Thoracic aorta (tissue), 2 donors: ENCODE measurements around the gene GTF2IRD1. TPM values are rescaled to one million over a fixed set of nuclear protein-coding genes. Genes with fewer than 3 reads are reported as not detected.

Experiments
- ATAC-seq: fragments of 150-250 bp; one replicate; pipeline ENCODE4 v1.8.0; 2017; ENCODE audit warnings: low read depth; ENCODE audit not compliant: insufficient number of reproducible peaks, low FRiP score
- DNase-seq: peaks from one replicate; pipeline ENCODE4 v3.0.0-alpha.2; 2020; ENCODE audit warnings: low spot score
- H3K27ac ChIP-seq, 2 donors: fragments of 200-600 bp; sonication (generic); 1 replicate in 1 of 2; 2 replicates in 1 of 2; pipeline ENCODE4 v1.5.1; 2016; ENCODE audit warnings: mild to moderate bottlenecking in 2 of 2, moderate library complexity in 2 of 2
- H3K27me3 ChIP-seq: fragments of 200-600 bp; sonication (generic); replicated peaks from 2 replicates; pipeline ENCODE4 v1.6.0; 2016; ENCODE audit warnings: mild to moderate bottlenecking; ENCODE audit not compliant: insufficient read depth
- H3K36me3 ChIP-seq: fragments of 200-600 bp; sonication (generic); one replicate; pipeline ENCODE4 v1.5.1; 2016
- H3K4me1 ChIP-seq, 2 donors: fragments of 200-600 bp; sonication (generic); 1 replicate in 1 of 2; 2 replicates in 1 of 2; pipeline versions ENCODE4 v1.5.1 to v1.6.0; 2016; ENCODE audit warnings: low read depth in 2 of 2, mild to moderate bottlenecking in 1 of 2; ENCODE audit not compliant: control insufficient read depth in 1 of 2
- H3K4me3 ChIP-seq: fragments of 200-600 bp; sonication (generic); 2 replicates; pipeline ENCODE4 v1.5.1; 2016; ENCODE audit warnings: mild to moderate bottlenecking
- H3K9me3 ChIP-seq: fragments of 200-600 bp; sonication (generic); 2 replicates; pipeline ENCODE4 v1.5.1; 2016
- total RNA-seq, 2 donors: library from RNA; depleted of rRNA; stranded (reverse); fragments of >200 nt; gene quantifications; one replicate each; pipeline versions ENCODE4 v1.1.0 to v1.2.3, GENCODE V29; 2016
- TF ChIP-seq, protein P1 (sequence below): fragments of 200-600 bp; sonication (generic); IDR thresholded peaks from one replicate; pipeline ENCODE4 v1.5.1; 2019; ENCODE audit warnings: antibody characterized with exemption

GTF2IRD1 gene
- total RNA-seq, 2 donors from 2014 or later = 7.0 to 14.4 TPM

DNA sequence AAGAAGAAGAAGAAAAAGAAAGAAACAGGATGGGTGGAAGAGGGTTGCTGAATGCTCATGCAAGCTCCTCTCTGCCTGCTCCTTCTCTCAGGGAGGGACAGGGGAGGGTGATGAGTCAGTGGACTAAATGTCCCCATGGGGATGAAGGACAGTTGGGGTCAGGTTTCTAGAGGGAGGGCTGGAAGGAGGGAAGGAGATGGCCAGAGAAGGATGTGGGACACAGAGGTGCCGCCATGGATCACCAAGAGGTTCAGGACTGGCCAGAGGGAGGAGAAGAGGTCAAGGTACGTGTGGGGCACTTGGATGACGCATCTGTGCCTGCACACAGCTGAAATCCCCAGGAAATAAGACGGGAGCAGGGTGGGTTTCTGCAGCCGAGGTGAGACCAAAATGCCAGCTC is 115.0 kb downstream of the GTF2IRD1 start:
- Histone ChIP-seq H3K4me3 (no peak overlapping the region), H3K27ac (no peak overlapping the region), H3K36me3 (no peaks in the 10 kb centered on the region), H3K4me1 (no peaks in the 10 kb centered on the region), H3K9me3 (no peaks in the 10 kb centered on the region), H3K27me3 (no peaks in the 10 kb centered on the region)
- DNase-seq = no peak
- ATAC-seq = no peak
- TF ChIP-seq, protein P1, sequence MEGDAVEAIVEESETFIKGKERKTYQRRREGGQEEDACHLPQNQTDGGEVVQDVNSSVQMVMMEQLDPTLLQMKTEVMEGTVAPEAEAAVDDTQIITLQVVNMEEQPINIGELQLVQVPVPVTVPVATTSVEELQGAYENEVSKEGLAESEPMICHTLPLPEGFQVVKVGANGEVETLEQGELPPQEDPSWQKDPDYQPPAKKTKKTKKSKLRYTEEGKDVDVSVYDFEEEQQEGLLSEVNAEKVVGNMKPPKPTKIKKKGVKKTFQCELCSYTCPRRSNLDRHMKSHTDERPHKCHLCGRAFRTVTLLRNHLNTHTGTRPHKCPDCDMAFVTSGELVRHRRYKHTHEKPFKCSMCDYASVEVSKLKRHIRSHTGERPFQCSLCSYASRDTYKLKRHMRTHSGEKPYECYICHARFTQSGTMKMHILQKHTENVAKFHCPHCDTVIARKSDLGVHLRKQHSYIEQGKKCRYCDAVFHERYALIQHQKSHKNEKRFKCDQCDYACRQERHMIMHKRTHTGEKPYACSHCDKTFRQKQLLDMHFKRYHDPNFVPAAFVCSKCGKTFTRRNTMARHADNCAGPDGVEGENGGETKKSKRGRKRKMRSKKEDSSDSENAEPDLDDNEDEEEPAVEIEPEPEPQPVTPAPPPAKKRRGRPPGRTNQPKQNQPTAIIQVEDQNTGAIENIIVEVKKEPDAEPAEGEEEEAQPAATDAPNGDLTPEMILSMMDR = no peak

DNA sequence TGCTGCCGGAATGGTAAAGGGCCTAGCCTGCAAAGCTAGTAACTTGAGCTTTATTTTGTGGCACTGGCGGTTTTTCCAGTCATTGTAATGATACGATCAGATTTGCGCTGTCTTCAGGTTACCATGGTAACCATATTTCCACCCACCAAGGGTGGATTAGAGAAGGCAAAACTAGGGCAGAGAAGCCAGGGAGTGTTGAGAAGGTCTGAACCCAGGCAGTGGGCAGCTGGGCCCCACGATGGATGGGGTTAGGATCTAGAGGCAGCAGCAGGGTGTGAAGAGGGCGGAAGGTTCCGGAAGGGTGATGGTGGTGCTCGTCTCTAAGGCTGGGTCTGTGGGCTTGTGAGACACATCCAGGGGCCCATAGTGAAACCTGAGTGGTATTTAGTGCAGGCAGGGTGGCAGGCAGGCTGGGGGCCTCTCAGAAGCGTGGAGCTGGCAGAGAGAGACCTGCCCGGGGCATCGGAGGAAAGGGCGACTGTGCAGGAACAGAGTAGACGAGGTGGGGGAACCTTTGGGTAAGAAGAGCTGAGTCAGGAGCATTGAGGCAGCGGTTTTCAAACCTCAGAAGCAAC is 115.9 kb downstream of the GTF2IRD1 start:
- H3K4me1 ChIP-seq = no peaks in the 10 kb centered on the region
- H3K27me3 ChIP-seq = no peaks in the 10 kb centered on the region
- DNase-seq = no peak
- no peak overlapping the region for H3K27ac ChIP-seq
- TF ChIP-seq, protein P1 = no peak
- no peaks in the 10 kb centered on the region for H3K36me3 ChIP-seq
- no peaks in the 10 kb centered on the region for H3K9me3 ChIP-seq
- H3K4me3 ChIP-seq = no peak overlapping the region
- ATAC-seq = no peak

DNA sequence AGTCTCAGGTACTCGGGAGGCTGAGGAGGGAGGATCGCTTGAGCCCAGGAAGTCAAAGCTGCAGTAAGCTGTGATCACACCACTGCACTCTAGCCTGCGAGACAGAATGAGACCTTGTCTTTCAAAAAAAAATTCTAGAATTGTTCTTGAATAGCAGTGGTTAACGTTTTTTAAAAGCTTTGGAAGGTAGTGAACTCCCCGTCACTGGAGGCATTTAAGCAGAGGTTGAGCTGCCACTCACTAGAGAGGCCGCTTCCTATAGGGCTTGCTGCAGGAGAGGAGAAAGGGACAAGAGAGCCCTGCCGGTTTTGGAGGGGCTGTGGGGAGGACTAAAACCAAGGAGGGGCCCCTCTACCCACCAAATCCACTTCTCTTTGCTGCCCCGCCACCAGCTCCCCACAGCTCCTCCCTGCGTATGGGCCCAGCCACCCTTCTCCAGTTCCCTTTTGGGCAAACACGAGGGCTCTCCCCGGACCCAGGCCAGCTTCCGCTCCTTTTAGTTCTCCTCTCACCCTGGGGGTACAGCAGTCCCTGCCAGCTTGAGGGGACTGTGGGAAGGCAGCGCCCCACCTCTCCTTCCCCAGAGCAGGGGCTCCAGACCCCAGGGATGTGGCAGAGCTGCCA is 116.9 kb downstream of the GTF2IRD1 start:
- no peak for ATAC-seq
- TF ChIP-seq, protein P1 = no peak
- no peak overlapping the region for H3K4me3 ChIP-seq

DNA sequence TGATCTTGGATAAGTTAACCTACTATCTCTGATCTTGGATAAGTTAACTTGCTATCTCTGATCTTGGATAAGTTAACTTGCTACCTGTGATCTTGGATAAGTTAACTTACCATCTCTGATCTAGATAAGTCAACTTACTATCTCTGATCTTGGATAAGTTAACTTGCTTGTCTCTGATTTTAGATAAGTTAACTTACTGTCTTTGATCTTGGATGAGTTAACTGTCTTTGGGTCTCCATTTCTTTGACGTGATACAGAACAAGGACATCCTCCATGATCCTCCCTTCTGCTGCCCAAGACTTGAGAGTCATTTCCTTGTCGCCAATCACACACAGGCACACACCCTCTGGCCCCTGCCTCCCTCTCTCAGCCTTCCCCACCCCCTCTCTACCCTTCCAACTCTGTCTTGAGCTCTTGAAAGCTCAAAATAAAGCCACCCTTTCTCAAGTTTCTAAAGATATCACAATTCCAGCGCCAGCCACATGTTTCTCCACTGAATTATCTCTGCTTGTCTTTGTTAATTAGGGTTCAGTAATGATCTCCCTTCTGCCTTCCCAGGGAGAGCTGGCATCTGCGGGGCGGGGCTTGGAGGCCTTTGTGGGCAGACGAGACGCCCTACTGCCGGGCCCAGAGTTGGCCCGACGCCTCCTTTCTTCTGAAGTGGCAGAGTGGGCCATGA is 118.7 kb downstream of the GTF2IRD1 start:
- Histone ChIP-seq H3K4me1 (no peaks in the 10 kb centered on the region), H3K4me3 (no peak overlapping the region), H3K27me3 (no peaks in the 10 kb centered on the region), H3K9me3 (no peaks in the 10 kb centered on the region), H3K36me3 (no peaks in the 10 kb centered on the region), H3K27ac (no peak overlapping the region)
- TF ChIP-seq, protein P1 = no peak
- no peak for ATAC-seq
- DNase-seq = no peak

More for the DNA sequence above, 116.9 kb downstream of the GTF2IRD1 start:
- Histone ChIP-seq H3K27ac (no peak overlapping the region), H3K36me3 (no peaks in the 10 kb centered on the region), H3K27me3 (no peaks in the 10 kb centered on the region), H3K4me1 (no peaks in the 10 kb centered on the region), H3K9me3 (no peaks in the 10 kb centered on the region)
- DNase-seq = no peak

DNA sequence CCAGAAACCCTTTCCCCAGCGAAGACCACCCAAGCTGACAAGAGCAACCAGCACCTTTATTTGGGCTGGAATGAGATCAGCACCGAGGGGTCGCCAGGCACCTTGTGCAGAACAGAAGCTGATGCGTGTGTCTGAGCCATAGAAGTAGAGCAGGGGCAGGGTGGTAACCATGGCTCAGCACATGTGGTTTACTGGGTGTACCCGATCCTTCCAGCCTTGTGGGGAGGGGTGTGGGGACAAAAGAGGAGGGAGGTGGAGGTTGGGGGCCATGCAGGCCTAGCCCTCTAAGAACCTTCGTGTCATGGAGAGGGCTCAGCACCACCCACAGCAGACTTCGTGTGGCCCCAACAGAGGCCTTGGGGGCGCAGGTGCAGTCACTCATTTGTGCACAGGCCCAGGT is 119.8 kb downstream of the GTF2IRD1 start:
- no peaks in the 10 kb centered on the region for H3K27me3 ChIP-seq
- no peak overlapping the region for H3K27ac ChIP-seq
- ATAC-seq (no peak), DNase-seq (no peak)
- H3K36me3 ChIP-seq = no peaks in the 10 kb centered on the region
- no peak overlapping the region for H3K4me3 ChIP-seq
- TF ChIP-seq, protein P1 = no peak
- no peaks in the 10 kb centered on the region for H3K4me1 ChIP-seq
- H3K9me3 ChIP-seq = no peaks in the 10 kb centered on the region
